HL-60 (cell line): ENCODE measurements around the gene HOXA13.

Experiments
- CTCF ChIP-seq: IDR thresholded peaks from one replicate; pipeline ENCODE4 v1.5.1; 2011; ENCODE audit warnings: low read length, control low read depth, inconsistent platforms; ENCODE audit not compliant: insufficient read depth
- GABPA ChIP-seq: IDR thresholded peaks from 2 replicates; pipeline ENCODE4 v1.6.1; 2012; ENCODE audit warnings: low read depth
- POLR2AphosphoS5 ChIP-seq: IDR thresholded peaks from 2 replicates; pipeline ENCODE4 v1.6.1; 2012; ENCODE audit warnings: low read depth
- REST ChIP-seq: IDR thresholded peaks from 2 replicates; pipeline ENCODE4 v1.6.1; 2012; ENCODE audit warnings: low read depth; ENCODE audit not compliant: insufficient replicate concordance
- SPI1 ChIP-seq: IDR thresholded peaks from 2 replicates; pipeline ENCODE4 v1.6.1; 2012; ENCODE audit warnings: low read depth, mild to moderate bottlenecking, borderline replicate concordance

GRCh38 chr7:27238979-27239386 lies 39.1 kb upstream of the HOXA13 start:
- TF ChIP-seq REST (no peak), POLR2AphosphoS5 (no peak), CTCF (no peak), GABPA (no peak), SPI1 (no peak)
